NCI-H69 (cell line): ENCODE measurements around the gene CD2.

Experiments used
- DNase-seq: peaks from one replicate; lab custom pipeline; 2025; lab: John Stamatoyannopoulos, UW

The CD2 gene

GRCh38 chr1:116754198-116754977, at the start of gene CD2:
CD2 (plus strand) TSS chr1:116754430; CDS start chr1:116754493, 63 bp downstream.
- DNase-seq: no peak

GRCh38 chr1:116706123-116706522, 48.1 kb upstream of the CD2 start:
- peak; percentile 20 for DNase-seq

- no peak for DNase-seq
Observed at GRCh38 chr1:116706841-116707240, 47.4 kb upstream of the CD2 start.

- peak; percentile 87 for DNase-seq
Observed at GRCh38 chr1:116708255-116708900, 45.9 kb upstream of the CD2 start.

GRCh38 chr1:116709666-116710167, 44.5 kb upstream of the CD2 start:
- no peak for DNase-seq

- DNase-seq: peak; percentile 74
Observed at GRCh38 chr1:116710420-116711262, 43.6 kb upstream of the CD2 start.

- peak; percentile 82 for DNase-seq
Observed at GRCh38 chr1:116711263-116711840, 42.9 kb upstream of the CD2 start.

- peak; percentile 12 for DNase-seq
Observed at GRCh38 chr1:116712510-116712909, 41.7 kb upstream of the CD2 start.

- DNase-seq: no peak
Observed at GRCh38 chr1:116713474-116713873, 40.8 kb upstream of the CD2 start.

GRCh38 chr1:116716391-116716790, 37.8 kb upstream of the CD2 start:
- DNase-seq: no peak

- peak; percentile 62 for DNase-seq
Observed at GRCh38 chr1:116717318-116717717, 36.9 kb upstream of the CD2 start.

- peak; percentile 55 for DNase-seq
Observed at GRCh38 chr1:116720364-116721038, 33.7 kb upstream of the CD2 start.

- peak; percentile 69 for DNase-seq
Observed at GRCh38 chr1:116721039-116721405, 33.2 kb upstream of the CD2 start.

- peak; percentile 56 for DNase-seq
Observed at GRCh38 chr1:116721451-116722007, 32.7 kb upstream of the CD2 start.

- DNase-seq: peak; percentile 90
Observed at GRCh38 chr1:116722016-116722838, 32.0 kb upstream of the CD2 start.

- peak; percentile 77 for DNase-seq
Observed at GRCh38 chr1:116724765-116725375, 29.4 kb upstream of the CD2 start.

GRCh38 chr1:116725798-116726197, 28.4 kb upstream of the CD2 start:
- DNase-seq: peak; percentile 5

- no peak for DNase-seq
Observed at GRCh38 chr1:116726872-116727820, 27.1 kb upstream of the CD2 start.

GRCh38 chr1:116731439-116731838, 22.8 kb upstream of the CD2 start:
- no peak for DNase-seq
